Panc1 (cell line): ENCODE data around the gene STK35. TPM values are rescaled to one million over a fixed set of nuclear protein-coding genes. Genes with fewer than 3 reads are reported as not detected.

Source experiments
- ATAC-seq: fragments of 200-7000 bp; cut with Tn5 transposase; 2 replicates; pipeline ENCODE4 v1.9.1; 2020; ENCODE audit warnings: mild to moderate bottlenecking, moderate library complexity
- BruUV-seq: library from RNA; stranded (reverse); fragments of 400-500 nt; replicated peaks from 2 replicates; lab custom pipeline; 2021; lab: Mats Ljungman, UMichigan
- CTCF ChIA-PET: fragments of 300-600 bp; sonication (Branson Sonifier 250); formaldehyde crosslinking; loops from one replicate; lab custom pipeline; 2022; ENCODE audit warnings: antibody characterized with exemption; lab: Charles Lee
- POLR2A ChIA-PET: fragments of 300-600 bp; sonication (Branson Sonifier 250); formaldehyde crosslinking; loops from one replicate; lab custom pipeline; 2022; ENCODE audit warnings: antibody characterized with exemption; lab: Charles Lee
- DNase-seq: peaks from one replicate; pipeline ENCODE4 v3.0.0-alpha.2; 2010; ENCODE audit warnings: low read depth, low spot score
- H3K27ac ChIP-seq: 2 replicates; pipeline ENCODE4 v1.5.1; 2011; ENCODE audit warnings: mild to moderate bottlenecking, low read length, inconsistent platforms
- H3K27me3 ChIP-seq: fragments of 200-500 bp; sonication (Bioruptor generic); 2 replicates; pipeline ENCODE4 v1.6.0; 2014; ENCODE audit warnings: low read length, inconsistent platforms; ENCODE audit not compliant: control insufficient read depth, insufficient read depth
- H3K36me3 ChIP-seq: fragments of 200-500 bp; sonication (Bioruptor generic); 2 replicates; pipeline ENCODE4 v1.5.1; 2014; ENCODE audit warnings: inconsistent platforms, mild to moderate bottlenecking, low read length, moderate library complexity; ENCODE audit not compliant: control insufficient read depth, insufficient read depth
- H3K4me1 ChIP-seq: 2 replicates; pipeline ENCODE4 v1.5.1; 2011; ENCODE audit warnings: inconsistent platforms, mild to moderate bottlenecking, low read length, moderate library complexity; ENCODE audit not compliant: control insufficient read depth, insufficient read depth
- H3K4me3 ChIP-seq, 2 experiments: 2 replicates each; pipeline ENCODE4 v1.5.1; 2011 to 2012; ENCODE audit warnings: low read depth in 2 of 2, low read length in 2 of 2, mild to moderate bottlenecking in 2 of 2, inconsistent platforms in 1 of 2, moderate library complexity in 1 of 2
- H3K9me3 ChIP-seq: fragments of 200-500 bp; sonication (Bioruptor generic); 2 replicates; pipeline ENCODE4 v1.5.1; 2014; ENCODE audit warnings: low read depth, mild to moderate bottlenecking, inconsistent platforms, low read length, moderate library complexity; ENCODE audit not compliant: control insufficient read depth, insufficient read depth
- POLR2AphosphoS5 ChIP-seq: IDR thresholded peaks from 2 replicates; pipeline ENCODE4 v1.6.1; 2012; ENCODE audit warnings: mild to moderate bottlenecking, low read depth, low read length, moderate library complexity
- SIN3A ChIP-seq: IDR thresholded peaks from 2 replicates; pipeline ENCODE4 v1.6.1; 2012; ENCODE audit warnings: low read depth, mild to moderate bottlenecking, low read length, moderate library complexity, borderline replicate concordance; ENCODE audit not compliant: insufficient read depth
- TCF7L2 ChIP-seq: IDR thresholded peaks from 2 replicates; pipeline ENCODE4 v1.6.1; 2011; ENCODE audit warnings: mild to moderate bottlenecking, low read depth, low read length, inconsistent platforms
- in situ Hi-C: cut with HindIII; loops from 2 replicates; pipeline ENCODE4 v1.10.0; 2016; ENCODE audit warnings: low sequenced_read_pairs, low pct_unique_long_range_greater_than_20kb
- intact Hi-C: fragments of 100-400 bp; cut with micrococcal nuclease; formaldehyde crosslinking; loops from one replicate; pipeline ENCODE4 v1.10.0; 2022; ENCODE audit not compliant: unreplicated experiment
- total RNA-seq: library from RNA; stranded (reverse); gene quantifications from one replicate; pipeline ENCODE4 v1.2.1, GENCODE V29; 2021; ENCODE audit not compliant: unreplicated experiment
- TF ChIP-seq, protein P1 (sequence below), 2 experiments: IDR thresholded peaks; 2 replicates each; pipeline ENCODE4 v1.6.1; 2011 to 2012; ENCODE audit warnings: low read depth in 2 of 2, control low read depth in 1 of 2, low read length in 1 of 2, mild to moderate bottlenecking in 1 of 2, moderate library complexity in 1 of 2; ENCODE audit not compliant: insufficient read depth in 1 of 2
- TF ChIP-seq, protein P2 (sequence below): fragments of 450-650 bp; IDR thresholded peaks from 2 replicates; pipeline ENCODE4 v1.5.1; 2017; ENCODE audit warnings: mild to moderate bottlenecking

The STK35 gene
- total RNA-seq, 1 experiment from 2014 or later, result 27.6 TPM

DNA sequence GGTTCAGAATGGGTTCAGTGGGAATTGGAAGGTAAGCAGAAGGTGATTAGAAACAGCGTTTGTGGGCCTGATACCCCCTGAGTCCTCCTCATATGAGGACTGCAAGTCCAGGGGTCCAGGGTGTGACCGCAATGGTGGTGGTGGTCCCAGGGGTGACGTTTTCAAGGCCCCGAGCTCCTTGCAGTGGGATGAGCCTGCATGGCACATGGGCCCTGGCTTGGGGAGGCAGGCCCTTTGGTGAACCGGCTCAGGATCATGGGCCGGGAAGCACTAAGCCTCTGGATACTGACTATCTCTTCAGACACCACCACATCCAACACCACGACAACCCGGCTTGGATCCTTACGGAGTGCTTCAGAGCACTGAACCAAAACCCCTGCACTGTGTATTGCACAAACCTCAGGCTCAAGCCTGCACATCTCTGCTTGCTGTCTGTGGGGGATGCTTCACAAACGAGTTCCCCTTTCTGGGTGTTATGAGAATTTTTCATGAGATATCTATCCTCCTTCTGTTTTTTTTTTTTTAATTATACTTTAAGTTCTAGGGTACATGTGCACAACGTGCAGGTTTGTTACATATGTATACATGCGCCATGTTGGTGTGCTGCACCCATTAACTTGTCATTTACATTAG lies 67.9 kb downstream of the STK35 start:
- Histone ChIP-seq H3K4me1 (0 out of 2 replicates have a peak, but pooled peaks cover 4% of the 10 kb centered on the region), H3K27me3 (no peaks in the 10 kb centered on the region; the same call in none of the 2 replicates), H3K9me3 (no peaks in the 10 kb centered on the region), H3K27ac (no peak overlapping the region), H3K4me3 (no peak overlapping the region), H3K36me3 (no peaks in the 10 kb centered on the region)
- no peak for DNase-seq
- no peak for ATAC-seq
- CTCF ChIA-PET, result no interaction called here
- no TSS peak for BruUV-seq
- in situ Hi-C loops (no loop called here), intact Hi-C loops (loop anchor here (5.0 kb wide), 1 partner anchor 162 kb away; no protein-coding TSS in a partner anchor)
- TF ChIP-seq POLR2AphosphoS5 (no peak), TCF7L2 (no peak), SIN3A (no peak)
- TF ChIP-seq, protein P1, sequence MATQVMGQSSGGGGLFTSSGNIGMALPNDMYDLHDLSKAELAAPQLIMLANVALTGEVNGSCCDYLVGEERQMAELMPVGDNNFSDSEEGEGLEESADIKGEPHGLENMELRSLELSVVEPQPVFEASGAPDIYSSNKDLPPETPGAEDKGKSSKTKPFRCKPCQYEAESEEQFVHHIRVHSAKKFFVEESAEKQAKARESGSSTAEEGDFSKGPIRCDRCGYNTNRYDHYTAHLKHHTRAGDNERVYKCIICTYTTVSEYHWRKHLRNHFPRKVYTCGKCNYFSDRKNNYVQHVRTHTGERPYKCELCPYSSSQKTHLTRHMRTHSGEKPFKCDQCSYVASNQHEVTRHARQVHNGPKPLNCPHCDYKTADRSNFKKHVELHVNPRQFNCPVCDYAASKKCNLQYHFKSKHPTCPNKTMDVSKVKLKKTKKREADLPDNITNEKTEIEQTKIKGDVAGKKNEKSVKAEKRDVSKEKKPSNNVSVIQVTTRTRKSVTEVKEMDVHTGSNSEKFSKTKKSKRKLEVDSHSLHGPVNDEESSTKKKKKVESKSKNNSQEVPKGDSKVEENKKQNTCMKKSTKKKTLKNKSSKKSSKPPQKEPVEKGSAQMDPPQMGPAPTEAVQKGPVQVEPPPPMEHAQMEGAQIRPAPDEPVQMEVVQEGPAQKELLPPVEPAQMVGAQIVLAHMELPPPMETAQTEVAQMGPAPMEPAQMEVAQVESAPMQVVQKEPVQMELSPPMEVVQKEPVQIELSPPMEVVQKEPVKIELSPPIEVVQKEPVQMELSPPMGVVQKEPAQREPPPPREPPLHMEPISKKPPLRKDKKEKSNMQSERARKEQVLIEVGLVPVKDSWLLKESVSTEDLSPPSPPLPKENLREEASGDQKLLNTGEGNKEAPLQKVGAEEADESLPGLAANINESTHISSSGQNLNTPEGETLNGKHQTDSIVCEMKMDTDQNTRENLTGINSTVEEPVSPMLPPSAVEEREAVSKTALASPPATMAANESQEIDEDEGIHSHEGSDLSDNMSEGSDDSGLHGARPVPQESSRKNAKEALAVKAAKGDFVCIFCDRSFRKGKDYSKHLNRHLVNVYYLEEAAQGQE (IDR thresholded peaks at IDR 0.05; ENCODE audit: insufficient read depth in 1 of 2, low read depth in 2 of 2, low read length in 1 of 2), result no peak
- TF ChIP-seq, protein P2, sequence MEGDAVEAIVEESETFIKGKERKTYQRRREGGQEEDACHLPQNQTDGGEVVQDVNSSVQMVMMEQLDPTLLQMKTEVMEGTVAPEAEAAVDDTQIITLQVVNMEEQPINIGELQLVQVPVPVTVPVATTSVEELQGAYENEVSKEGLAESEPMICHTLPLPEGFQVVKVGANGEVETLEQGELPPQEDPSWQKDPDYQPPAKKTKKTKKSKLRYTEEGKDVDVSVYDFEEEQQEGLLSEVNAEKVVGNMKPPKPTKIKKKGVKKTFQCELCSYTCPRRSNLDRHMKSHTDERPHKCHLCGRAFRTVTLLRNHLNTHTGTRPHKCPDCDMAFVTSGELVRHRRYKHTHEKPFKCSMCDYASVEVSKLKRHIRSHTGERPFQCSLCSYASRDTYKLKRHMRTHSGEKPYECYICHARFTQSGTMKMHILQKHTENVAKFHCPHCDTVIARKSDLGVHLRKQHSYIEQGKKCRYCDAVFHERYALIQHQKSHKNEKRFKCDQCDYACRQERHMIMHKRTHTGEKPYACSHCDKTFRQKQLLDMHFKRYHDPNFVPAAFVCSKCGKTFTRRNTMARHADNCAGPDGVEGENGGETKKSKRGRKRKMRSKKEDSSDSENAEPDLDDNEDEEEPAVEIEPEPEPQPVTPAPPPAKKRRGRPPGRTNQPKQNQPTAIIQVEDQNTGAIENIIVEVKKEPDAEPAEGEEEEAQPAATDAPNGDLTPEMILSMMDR, result no peak
- POLR2A ChIA-PET, result no interaction called here

DNA sequence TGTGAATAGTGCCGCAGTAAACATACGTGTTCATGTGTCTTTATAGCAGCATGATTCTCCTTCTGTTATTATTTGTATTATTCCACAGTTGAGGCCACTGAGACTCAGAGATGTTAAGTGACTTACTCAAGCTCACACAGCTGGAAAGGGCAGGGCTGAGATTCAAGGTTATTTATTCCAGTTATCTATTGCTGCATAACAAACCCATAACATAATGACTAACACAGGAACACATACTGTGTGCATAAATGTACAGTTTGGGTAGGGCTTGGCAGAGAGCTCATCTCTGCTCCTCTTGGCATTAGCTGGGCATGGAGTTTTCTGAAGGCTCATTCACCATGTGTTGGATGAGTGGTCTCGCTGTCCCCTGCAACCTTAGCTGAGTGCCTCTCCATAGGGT lies 68.8 kb downstream of the STK35 start:
- Histone ChIP-seq H3K27ac (no peak overlapping the region), H3K9me3 (no peaks in the 10 kb centered on the region), H3K4me1 (0 out of 2 replicates have a peak, but pooled peaks cover 4% of the 10 kb centered on the region), H3K36me3 (no peaks in the 10 kb centered on the region), H3K4me3 (no peak overlapping the region), H3K27me3 (no peaks in the 10 kb centered on the region; the same call in none of the 2 replicates)
- no peak for TF ChIP-seq POLR2AphosphoS5
- TF ChIP-seq, protein P1 (IDR thresholded peaks at IDR 0.05; ENCODE audit: insufficient read depth in 1 of 2, low read depth in 2 of 2, low read length in 1 of 2), result no peak
- TF ChIP-seq, protein P2, result no peak
- no TSS peak for BruUV-seq
- no peak for DNase-seq
- in situ Hi-C loops (no loop called here), intact Hi-C loops (loop anchor here (5.0 kb wide), 1 partner anchor 163 kb away; no protein-coding TSS in a partner anchor)
- POLR2A ChIA-PET, result no interaction called here
- CTCF ChIA-PET, result interaction anchor here (0.6 kb wide), 1 partner anchor 405 kb away, joined by 4 read pairs; no protein-coding TSS in a partner anchor
- ATAC-seq, result no peak
